ENCODE data around the gene PTBP3.

GRCh38 chr9:112286926-112287325 lies 46.5 kb downstream of the PTBP3 start:
- TF ChIP-seq CTCF (conservative IDR thresholded peaks at IDR 0.05 in 1 of 2, IDR thresholded peaks at IDR 0.05 in 1 of 2; ENCODE audit: extremely low read depth in 1 of 2, insufficient read depth in 1 of 2, low read depth in 1 of 2, low read length in 2 of 2) (no peak), EZH2 (IDR thresholded peaks at IDR 0.05; ENCODE audit: borderline replicate concordance, low read length) (no peak)

Data from mammary epithelial cell (primary cell).